CD4-positive, alpha-beta T cell (primary cell): ENCODE measurements around the gene VWF. TPM values are rescaled to one million over a fixed set of nuclear protein-coding genes. Genes with fewer than 3 reads are reported as not detected.

Experiments used
- ATAC-seq: fragments of 200-7000 bp; cut with Tn5 transposase; one replicate; pipeline ENCODE4 v1.10.0; 2022; ENCODE audit warnings: mild to moderate bottlenecking; ENCODE audit not compliant: poor library complexity
- CTCF ChIA-PET: fragments of 350-600 bp; sonication (Branson Sonifier 250); formaldehyde crosslinking; loops from one replicate; lab custom pipeline; 2021; ENCODE audit warnings: antibody characterized with exemption, inconsistent platforms; lab: Charles Lee
- POLR2A ChIA-PET: fragments of 350-600 bp; sonication (Branson Sonifier 250); formaldehyde crosslinking; loops from one replicate; lab custom pipeline; 2021; ENCODE audit warnings: antibody characterized with exemption, inconsistent platforms; lab: Charles Lee
- DNase-seq, 14 experiments: peaks; one replicate each; pipeline ENCODE4 v3.0.0-alpha.2; 2013 to 2020; ENCODE audit warnings: mixed read lengths in 2 of 14
- H3K27ac ChIP-seq, 2 donors: one replicate each; pipeline versions ENCODE4 v1.5.1 to v1.7.0; 2013; ENCODE audit warnings: low read length in 2 of 2, low read depth in 1 of 2, mild to moderate bottlenecking in 1 of 2
- H3K27me3 ChIP-seq, 2 experiments: 1 replicate in 1 of 2; 2 replicates in 1 of 2; pipeline versions ENCODE4 v1.6.1 to v1.7.0; 2013; ENCODE audit warnings: low read length in 2 of 2, control low read depth in 1 of 2, mild to moderate bottlenecking in 1 of 2, moderate library complexity in 1 of 2; ENCODE audit not compliant: insufficient read depth in 2 of 2, control insufficient read depth in 1 of 2
- H3K36me3 ChIP-seq: one replicate; pipeline ENCODE4 v1.6.1; 2013; ENCODE audit warnings: low read length, control low read depth; ENCODE audit not compliant: insufficient read depth
- H3K4me1 ChIP-seq: one replicate; pipeline ENCODE4 v1.6.1; 2013; ENCODE audit warnings: low read length, control low read depth; ENCODE audit not compliant: insufficient read depth
- H3K4me3 ChIP-seq: one replicate; pipeline ENCODE4 v1.5.1; 2013; ENCODE audit warnings: mild to moderate bottlenecking, low read length, moderate library complexity
- H3K9me3 ChIP-seq, 2 experiments: 1 replicate in 1 of 2; 2 replicates in 1 of 2; pipeline versions ENCODE4 v1.6.1 to v1.7.0; 2013; ENCODE audit warnings: low read length in 2 of 2, mild to moderate bottlenecking in 2 of 2, control low read depth in 1 of 2, moderate library complexity in 1 of 2; ENCODE audit not compliant: control insufficient read depth in 1 of 2, insufficient read depth in 1 of 2
- H3K27ac Mint-ChIP-seq: one replicate; pipeline ENCODE4 v1.8.0; 2020; ENCODE audit warnings: mixed read lengths
- H3K27me3 Mint-ChIP-seq: one replicate; pipeline ENCODE4 v1.8.0; 2021; ENCODE audit warnings: mixed read lengths
- H3K36me3 Mint-ChIP-seq: one replicate; pipeline ENCODE4 v1.8.0; 2021; ENCODE audit warnings: low read depth, mixed read lengths
- H3K4me1 Mint-ChIP-seq: one replicate; pipeline ENCODE4 v1.8.0; 2021; ENCODE audit warnings: low read depth, mixed read lengths
- H3K4me3 Mint-ChIP-seq: one replicate; pipeline ENCODE4 v1.8.0; 2020; ENCODE audit warnings: mild to moderate bottlenecking, mixed read lengths
- H3K9me3 Mint-ChIP-seq: one replicate; pipeline ENCODE4 v1.8.0; 2020; ENCODE audit warnings: mixed read lengths
- CTCF ChIP-seq: fragments of 200-600 bp; IDR thresholded peaks from one replicate; pipeline ENCODE4 v1.8.0; 2022; ENCODE audit warnings: antibody characterized with exemption, mild to moderate bottlenecking
- intact Hi-C, 2 experiments: fragments of 100-400 bp; cut with DNase I in 1 of 2; cut with micrococcal nuclease in 1 of 2; formaldehyde crosslinking; loops; one replicate each; pipeline versions ENCODE4 v1.15.1 to v1.9.0; 2023 to 2025; cut with DNase I, micrococcal nuclease
- total RNA-seq, 174 experiments: library from RNA in 2 of 174; stranded (reverse) in 2 of 174; gene quantifications; one replicate each; pipeline ENCODE4 v1.2.3 and lab custom pipeline; 2021 to 2026

The VWF gene
- total RNA-seq, 2 experiments from 2014 or later = 0.20 TPM; not detected in 1

- no peaks in the 10 kb centered on the region for H3K36me3 Mint-ChIP-seq
- Histone ChIP-seq H3K36me3 (no peaks in the 10 kb centered on the region), H3K27ac (no peak overlapping the region), H3K27me3 (peaks cover 0 to 2% of the 10 kb centered on the region in 2 experiments), H3K4me1 (no peaks in the 10 kb centered on the region), H3K9me3 (no peaks in the 10 kb centered on the region), H3K4me3 (no peak overlapping the region)
- H3K4me3 Mint-ChIP-seq = no peak overlapping the region
- no peaks in the 10 kb centered on the region for H3K9me3 Mint-ChIP-seq
- ATAC-seq (no peak), DNase-seq (no peak)
- no peak overlapping the region for H3K27ac Mint-ChIP-seq
- intact Hi-C loops = loop anchor here in 1 of 2 experiments (5.0 kb wide), 1 partner anchor 1274 kb away; no protein-coding TSS in a partner anchor
- CTCF ChIA-PET = no interaction called here
- H3K4me1 Mint-ChIP-seq = no peaks in the 10 kb centered on the region
- TF ChIP-seq CTCF = no peak
- H3K27me3 Mint-ChIP-seq = no peaks in the 10 kb centered on the region
- POLR2A ChIA-PET = no interaction called here
These were observed 7.9 kb downstream of the VWF start for GRCh38 chr12:6116471-6117021.

GRCh38 chr12:6115389-6115788 is 9.1 kb downstream of the VWF start:
- Histone ChIP-seq H3K4me1 (no peaks in the 10 kb centered on the region), H3K36me3 (no peaks in the 10 kb centered on the region), H3K9me3 (no peaks in the 10 kb centered on the region), H3K27me3 (peaks cover 0 to 6% of the 10 kb centered on the region in 2 experiments), H3K4me3 (no peak overlapping the region), H3K27ac (no peak overlapping the region)
- TF ChIP-seq CTCF = no peak
- no peak for DNase-seq
- Mint-ChIP-seq H3K36me3 (no peaks in the 10 kb centered on the region), H3K27me3 (no peaks in the 10 kb centered on the region), H3K27ac (no peak overlapping the region), H3K4me3 (no peak overlapping the region), H3K4me1 (no peaks in the 10 kb centered on the region), H3K9me3 (no peaks in the 10 kb centered on the region)
- intact Hi-C loops = loop anchor here in 1 of 2 experiments (5.0 kb wide), 1 partner anchor 1273 kb away; no protein-coding TSS in a partner anchor
- POLR2A ChIA-PET = no interaction called here
- no peak for ATAC-seq
- CTCF ChIA-PET = no interaction called here

GRCh38 chr12:6114476-6114870 is 10.0 kb downstream of the VWF start:
- Histone ChIP-seq H3K27me3 (peaks cover 0 to 6% of the 10 kb centered on the region in 2 experiments), H3K36me3 (no peaks in the 10 kb centered on the region), H3K27ac (no peak overlapping the region), H3K9me3 (no peaks in the 10 kb centered on the region), H3K4me3 (no peak overlapping the region), H3K4me1 (no peaks in the 10 kb centered on the region)
- POLR2A ChIA-PET = interaction anchor here (1.0 kb wide), 1 partner anchor 40 kb away, joined by 3 read pairs; no protein-coding TSS in a partner anchor
- Mint-ChIP-seq H3K27ac (no peak overlapping the region), H3K27me3 (no peaks in the 10 kb centered on the region), H3K4me3 (no peak overlapping the region), H3K4me1 (no peaks in the 10 kb centered on the region), H3K9me3 (no peaks in the 10 kb centered on the region), H3K36me3 (no peaks in the 10 kb centered on the region)
- TF ChIP-seq CTCF = no peak
- no peak for ATAC-seq
- CTCF ChIA-PET = no interaction called here
- intact Hi-C loops = no loop called here
- no peak for DNase-seq
